MCF 10A (cell line): ENCODE results near the gene AHNAK. TPM values are rescaled to one million over a fixed set of nuclear protein-coding genes. Genes with fewer than 3 reads are reported as not detected.
A peak's percentile ranks its signal among the peaks of the same experiment; 100 is the strongest.

Experiments
- BruUV-seq: library from RNA; stranded (reverse); fragments of 400-500 nt; replicated peaks from 2 replicates; lab custom pipeline; 2021; lab: Mats Ljungman, UMichigan
- CTCF ChIA-PET: fragments of 300-600 bp; sonication (Branson Sonifier 250); formaldehyde crosslinking; extraction: SDS; loops from one replicate; lab custom pipeline; 2021; ENCODE audit warnings: antibody characterized with exemption, inconsistent platforms; lab: Yijun Ruan, JAX
- POLR2A ChIA-PET: fragments of 300-600, 350-650 bp; sonication (Branson Sonifier 250); formaldehyde crosslinking; extraction: SDS; loops from one replicate; lab custom pipeline; 2020; ENCODE audit warnings: antibody characterized with exemption, inconsistent platforms; lab: Yijun Ruan, JAX
- DNase-seq: peaks from one replicate; pipeline ENCODE4 v3.0.0-alpha.2; 2018; ENCODE audit not compliant: unreplicated experiment
- H3K27ac Mint-ChIP-seq: one replicate; pipeline ENCODE4 v1.8.0; 2022; ENCODE audit warnings: mild to moderate bottlenecking, low read depth, mixed read lengths; ENCODE audit not compliant: unreplicated experiment
- H3K27me3 Mint-ChIP-seq: one replicate; pipeline ENCODE4 v1.8.0; 2022; ENCODE audit warnings: mixed read lengths; ENCODE audit not compliant: insufficient read depth, unreplicated experiment
- H3K36me3 Mint-ChIP-seq: one replicate; pipeline ENCODE4 v1.8.0; 2022; ENCODE audit warnings: mild to moderate bottlenecking, moderate library complexity, mixed read lengths; ENCODE audit not compliant: insufficient read depth, unreplicated experiment
- H3K4me1 Mint-ChIP-seq: one replicate; pipeline ENCODE4 v1.8.0; 2022; ENCODE audit warnings: mixed read lengths; ENCODE audit not compliant: insufficient read depth, unreplicated experiment
- H3K4me3 Mint-ChIP-seq: one replicate; pipeline ENCODE4 v1.8.0; 2022; ENCODE audit warnings: mild to moderate bottlenecking, moderate library complexity, mixed read lengths; ENCODE audit not compliant: unreplicated experiment
- H3K9me3 Mint-ChIP-seq: one replicate; pipeline ENCODE4 v1.8.0; 2022; ENCODE audit warnings: mixed read lengths; ENCODE audit not compliant: unreplicated experiment
- intact Hi-C: fragments of 100-400 bp; cut with micrococcal nuclease; formaldehyde crosslinking; loops from 2 replicates; pipeline ENCODE4 v1.14.1; 2022
- total RNA-seq: library from RNA; stranded (reverse); gene quantifications from 2 replicates; pipeline ENCODE4 v1.2.3, GENCODE V29; 2022
- TF ChIP-seq, protein P1 (sequence below): fragments of 200-600 bp; IDR thresholded peaks from one replicate; pipeline ENCODE4 v1.8.0; 2022; ENCODE audit warnings: antibody characterized with exemption, mild to moderate bottlenecking; ENCODE audit not compliant: unreplicated experiment

The AHNAK gene
- total RNA-seq, 1 experiment from 2014 or later, result 429 TPM

DNA sequence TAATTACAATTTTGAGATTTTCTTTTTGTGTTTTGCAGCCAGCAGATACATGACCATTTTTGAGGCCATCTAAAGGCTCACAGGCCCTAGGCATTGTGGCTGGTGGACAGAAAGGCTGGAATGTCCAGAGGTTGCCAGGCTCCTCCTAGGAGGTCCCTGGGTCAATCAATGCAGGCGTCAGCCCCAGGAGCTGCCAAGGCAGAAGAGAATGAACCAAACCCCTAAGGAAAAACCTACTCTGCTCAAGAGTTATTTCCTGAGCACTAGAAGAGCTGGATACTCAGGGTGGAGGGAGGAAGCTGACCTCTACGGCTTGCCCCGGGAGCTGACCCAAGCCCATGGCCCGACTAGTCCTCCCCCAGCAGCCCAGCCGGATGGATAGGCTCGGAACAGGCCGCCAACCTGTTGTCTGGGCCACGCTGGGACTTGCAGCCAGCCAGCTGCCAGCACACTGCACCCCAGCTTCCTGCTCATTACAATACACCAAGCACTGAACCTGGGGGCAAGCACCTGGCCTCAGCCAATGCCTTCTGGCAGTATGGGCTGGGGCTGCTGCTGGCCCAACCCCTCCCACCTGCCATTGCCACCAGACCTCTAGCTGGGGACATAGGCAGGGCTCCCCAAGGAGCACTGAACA lies 133.4 kb downstream of the AHNAK start:
- no peaks in the 10 kb centered on the region for H3K27me3 Mint-ChIP-seq
- H3K27ac Mint-ChIP-seq, result no peak overlapping the region
- H3K4me3 Mint-ChIP-seq, result no peak overlapping the region
- no peaks in the 10 kb centered on the region for H3K36me3 Mint-ChIP-seq
- TF ChIP-seq, protein P1, sequence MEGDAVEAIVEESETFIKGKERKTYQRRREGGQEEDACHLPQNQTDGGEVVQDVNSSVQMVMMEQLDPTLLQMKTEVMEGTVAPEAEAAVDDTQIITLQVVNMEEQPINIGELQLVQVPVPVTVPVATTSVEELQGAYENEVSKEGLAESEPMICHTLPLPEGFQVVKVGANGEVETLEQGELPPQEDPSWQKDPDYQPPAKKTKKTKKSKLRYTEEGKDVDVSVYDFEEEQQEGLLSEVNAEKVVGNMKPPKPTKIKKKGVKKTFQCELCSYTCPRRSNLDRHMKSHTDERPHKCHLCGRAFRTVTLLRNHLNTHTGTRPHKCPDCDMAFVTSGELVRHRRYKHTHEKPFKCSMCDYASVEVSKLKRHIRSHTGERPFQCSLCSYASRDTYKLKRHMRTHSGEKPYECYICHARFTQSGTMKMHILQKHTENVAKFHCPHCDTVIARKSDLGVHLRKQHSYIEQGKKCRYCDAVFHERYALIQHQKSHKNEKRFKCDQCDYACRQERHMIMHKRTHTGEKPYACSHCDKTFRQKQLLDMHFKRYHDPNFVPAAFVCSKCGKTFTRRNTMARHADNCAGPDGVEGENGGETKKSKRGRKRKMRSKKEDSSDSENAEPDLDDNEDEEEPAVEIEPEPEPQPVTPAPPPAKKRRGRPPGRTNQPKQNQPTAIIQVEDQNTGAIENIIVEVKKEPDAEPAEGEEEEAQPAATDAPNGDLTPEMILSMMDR, result no peak
- H3K9me3 Mint-ChIP-seq, result no peaks in the 10 kb centered on the region
- intact Hi-C loops, result no loop called here
- H3K4me1 Mint-ChIP-seq, result no peaks in the 10 kb centered on the region
- no peak for DNase-seq
- ChIA-PET CTCF (interaction anchor here (0.6 to 2.1 kb wide), 7 partner anchors 9 to 130 kb away, joined by 3 to 10 read pairs (median 3); no protein-coding TSS in a partner anchor), POLR2A (interaction anchor here (0.6 to 1.3 kb wide), 3 partner anchors 18 to 252 kb away, joined by 3 to 4 read pairs (median 4); partner anchors contain the start of genes C11orf98 and CSKMT)
- no TSS peak for BruUV-seq

DNA sequence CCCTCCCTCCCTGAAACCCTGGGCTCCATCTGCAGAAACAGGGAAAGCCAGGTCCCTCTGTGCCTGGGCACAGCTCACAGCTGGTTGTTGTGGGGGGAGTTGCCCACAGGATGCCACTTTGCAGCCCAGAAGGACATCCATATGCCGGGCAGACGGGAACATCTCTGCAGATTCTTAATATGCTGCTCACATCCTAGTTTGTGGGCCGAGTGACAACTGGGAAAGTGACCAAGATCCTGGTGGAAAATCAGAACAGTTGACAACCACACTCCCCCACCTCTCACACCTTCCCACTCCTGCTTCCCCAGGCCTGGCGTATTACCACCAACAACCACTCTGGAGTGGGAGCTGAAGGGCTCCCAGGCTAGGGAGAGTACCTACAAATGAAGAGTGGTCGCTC lies 135.1 kb downstream of the AHNAK start:
- Mint-ChIP-seq H3K27me3 (no peaks in the 10 kb centered on the region), H3K9me3 (no peaks in the 10 kb centered on the region), H3K36me3 (no peaks in the 10 kb centered on the region), H3K4me3 (no peak overlapping the region), H3K27ac (no peak overlapping the region), H3K4me1 (no peaks in the 10 kb centered on the region)
- BruUV-seq, result no TSS peak
- no peak for DNase-seq
- TF ChIP-seq, protein P1, result no peak
- intact Hi-C loops, result no loop called here
- POLR2A ChIA-PET, result interaction anchor here (0.6 to 1.6 kb wide), 10 partner anchors 11 to 443 kb away, joined by 3 to 6 read pairs (median 5); partner anchors contain the start of genes AHNAK and B3GAT3
- CTCF ChIA-PET, result interaction anchor here (0.6 to 5.3 kb wide), 11 partner anchors 10 to 304 kb away, joined by 3 to 31 read pairs (median 3); no protein-coding TSS in a partner anchor

DNA sequence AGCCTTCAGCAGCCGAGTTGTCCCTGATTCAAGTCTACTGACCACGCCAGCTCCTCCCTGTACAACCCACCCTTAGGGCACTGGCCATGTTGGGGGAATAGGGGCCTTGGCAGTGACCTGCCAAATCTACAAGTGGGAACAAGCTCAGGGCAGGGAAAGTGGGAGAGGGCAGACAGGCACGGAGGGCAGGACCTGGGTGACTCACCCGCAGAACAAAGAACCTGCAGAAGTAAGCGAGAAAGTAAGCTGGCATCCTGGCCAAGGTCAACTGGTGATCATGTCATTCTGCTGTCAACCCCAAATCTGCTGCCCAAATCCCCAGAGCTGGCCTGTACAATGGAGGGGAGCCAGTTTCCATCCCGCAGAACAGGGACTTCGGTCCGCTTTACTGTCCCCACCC lies 135.6 kb downstream of the AHNAK start:
- POLR2A ChIA-PET, result interaction anchor here (0.6 to 1.6 kb wide), 13 partner anchors 10 to 443 kb away, joined by 3 to 6 read pairs (median 5); partner anchors contain the start of genes AHNAK and B3GAT3
- Mint-ChIP-seq H3K36me3 (no peaks in the 10 kb centered on the region), H3K9me3 (no peaks in the 10 kb centered on the region), H3K27me3 (no peaks in the 10 kb centered on the region), H3K27ac (no peak overlapping the region), H3K4me1 (no peaks in the 10 kb centered on the region), H3K4me3 (no peak overlapping the region)
- TF ChIP-seq, protein P1, result no peak
- intact Hi-C loops, result no loop called here
- DNase-seq, result peak; percentile 81
- CTCF ChIA-PET, result interaction anchor here (0.6 to 5.3 kb wide), 10 partner anchors 10 to 303 kb away, joined by 3 to 31 read pairs (median 3); no protein-coding TSS in a partner anchor
- BruUV-seq, result no TSS peak

DNA sequence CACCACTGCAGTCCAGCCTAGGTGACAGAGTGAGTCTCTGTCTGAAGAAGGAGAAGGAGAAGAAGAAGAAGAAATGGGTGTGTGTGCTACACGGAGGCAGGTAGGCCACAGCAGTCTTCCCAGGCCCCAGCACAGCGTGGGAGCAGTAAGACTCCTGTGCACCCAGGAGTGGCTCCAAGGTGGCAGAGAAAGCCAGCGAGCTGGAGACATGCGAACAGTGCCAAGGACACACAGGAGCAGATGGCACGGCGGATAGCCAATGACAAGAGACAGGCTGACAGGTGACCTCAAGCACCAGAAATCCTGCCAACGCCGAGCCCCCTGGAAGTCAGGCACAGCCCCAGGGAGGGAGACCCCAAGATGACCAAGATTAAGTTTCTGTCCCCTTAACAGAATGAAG lies 136.8 kb downstream of the AHNAK start:
- H3K4me1 Mint-ChIP-seq, result no peaks in the 10 kb centered on the region
- H3K9me3 Mint-ChIP-seq, result no peaks in the 10 kb centered on the region
- ChIA-PET CTCF (interaction anchor here (1.7 to 5.3 kb wide), 2 partner anchors 15 kb away, joined by 6 to 31 read pairs; no protein-coding TSS in a partner anchor), POLR2A (interaction anchor here (0.7 to 1.6 kb wide), 2 partner anchors 15 to 133 kb away, joined by 4 to 5 read pairs; no protein-coding TSS in a partner anchor)
- H3K4me3 Mint-ChIP-seq, result no peak overlapping the region
- BruUV-seq, result no TSS peak
- intact Hi-C loops, result no loop called here
- TF ChIP-seq, protein P1, result no peak
- no peak for DNase-seq
- no peaks in the 10 kb centered on the region for H3K36me3 Mint-ChIP-seq
- no peaks in the 10 kb centered on the region for H3K27me3 Mint-ChIP-seq
- H3K27ac Mint-ChIP-seq, result no peak overlapping the region
